ENCODE measurements around the gene UBL4B. TPM values are rescaled to one million over a fixed set of nuclear protein-coding genes. Genes with fewer than 3 reads are reported as not detected.
"Not testable (repeated sequence)": the region's sequence is repeated elsewhere in the genome, so short reads cannot be mapped to it uniquely, and the experiment has no call there.

The UBL4B gene
- polyA plus RNA-seq, 2 of the 4 experiments (the other 2 are of a cell fraction), result not detected

DNA sequence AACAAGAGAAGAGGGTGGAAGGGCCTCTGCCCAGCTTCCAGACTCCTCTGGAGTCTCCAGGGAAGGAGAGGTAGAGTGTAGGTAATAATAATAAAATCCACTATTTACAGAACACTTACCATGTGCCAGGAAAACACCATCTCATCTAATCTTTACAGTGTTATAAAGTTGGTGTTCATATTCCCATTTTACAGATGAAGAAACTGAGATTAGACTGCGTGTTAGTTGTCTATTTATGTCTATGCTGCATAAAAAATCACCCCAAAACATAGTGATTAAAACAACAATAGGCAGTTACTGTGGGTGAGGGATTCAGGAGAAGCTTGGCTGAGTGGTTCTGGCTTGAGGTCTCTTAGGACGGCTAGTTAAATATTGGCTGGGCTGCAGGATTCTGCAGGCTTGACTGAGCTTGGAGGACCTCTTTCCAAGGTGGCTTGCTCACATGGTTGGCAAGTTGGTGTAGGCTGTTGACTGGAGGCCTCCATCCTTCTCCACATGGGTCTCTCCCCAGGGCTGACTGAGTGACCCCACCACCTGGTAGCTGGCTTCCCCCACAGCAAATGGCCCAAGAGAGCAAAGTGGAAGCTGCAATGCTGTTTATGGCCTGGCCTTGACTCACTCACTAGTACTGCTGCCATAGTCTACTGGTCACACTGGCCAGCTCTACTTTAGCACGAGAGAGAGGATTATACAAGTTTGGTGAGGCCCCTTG, 35.3 kb upstream of the UBL4B start:
- ChIA-PET CTCF (interaction anchor here (1.4 to 4.5 kb wide), 5 partner anchors 11 to 25 kb away, joined by 3 to 22 read pairs (median 10); no protein-coding TSS in a partner anchor), POLR2A (no interaction called here)
- Histone ChIP-seq H3K4me3 (no peak overlapping the region), H3K4me2 (no peak overlapping the region), H3K9me3 (no peaks in the 10 kb centered on the region), H3K4me1 (no peaks in the 10 kb centered on the region), H3K27ac (no peak overlapping the region)
- no peak for FAIRE-seq
- no peak for ATAC-seq
- 53% methylated on average over 2 of the region's 3 CpGs for WGBS (ENCODE audit: missing lambda C conversion rate)
- no peak for TF ChIP-seq CHD2 (IDR thresholded peaks at IDR 0.05; ENCODE audit: low read length, partially characterized antibody)
- no peak for TF ChIP-seq CHD4 (IDR thresholded peaks at IDR 0.05; ENCODE audit: borderline replicate concordance)
- TF ChIP-seq, protein P1, sequence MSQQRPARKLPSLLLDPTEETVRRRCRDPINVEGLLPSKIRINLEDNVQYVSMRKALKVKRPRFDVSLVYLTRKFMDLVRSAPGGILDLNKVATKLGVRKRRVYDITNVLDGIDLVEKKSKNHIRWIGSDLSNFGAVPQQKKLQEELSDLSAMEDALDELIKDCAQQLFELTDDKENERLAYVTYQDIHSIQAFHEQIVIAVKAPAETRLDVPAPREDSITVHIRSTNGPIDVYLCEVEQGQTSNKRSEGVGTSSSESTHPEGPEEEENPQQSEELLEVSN (IDR thresholded peaks at IDR 0.05; ENCODE audit: borderline replicate concordance, low read depth), result no peak
- no peak for TF ChIP-seq MYC (IDR thresholded peaks at IDR 0.05; ENCODE audit: borderline replicate concordance, low read length)
- TF ChIP-seq ZSCAN20 (CRISPR knock-in tag; IDR thresholded peaks at IDR 0.05), result no peak
- no peak for TF ChIP-seq HDAC2 (IDR thresholded peaks at IDR 0.05)
- TF ChIP-seq, protein P2, sequence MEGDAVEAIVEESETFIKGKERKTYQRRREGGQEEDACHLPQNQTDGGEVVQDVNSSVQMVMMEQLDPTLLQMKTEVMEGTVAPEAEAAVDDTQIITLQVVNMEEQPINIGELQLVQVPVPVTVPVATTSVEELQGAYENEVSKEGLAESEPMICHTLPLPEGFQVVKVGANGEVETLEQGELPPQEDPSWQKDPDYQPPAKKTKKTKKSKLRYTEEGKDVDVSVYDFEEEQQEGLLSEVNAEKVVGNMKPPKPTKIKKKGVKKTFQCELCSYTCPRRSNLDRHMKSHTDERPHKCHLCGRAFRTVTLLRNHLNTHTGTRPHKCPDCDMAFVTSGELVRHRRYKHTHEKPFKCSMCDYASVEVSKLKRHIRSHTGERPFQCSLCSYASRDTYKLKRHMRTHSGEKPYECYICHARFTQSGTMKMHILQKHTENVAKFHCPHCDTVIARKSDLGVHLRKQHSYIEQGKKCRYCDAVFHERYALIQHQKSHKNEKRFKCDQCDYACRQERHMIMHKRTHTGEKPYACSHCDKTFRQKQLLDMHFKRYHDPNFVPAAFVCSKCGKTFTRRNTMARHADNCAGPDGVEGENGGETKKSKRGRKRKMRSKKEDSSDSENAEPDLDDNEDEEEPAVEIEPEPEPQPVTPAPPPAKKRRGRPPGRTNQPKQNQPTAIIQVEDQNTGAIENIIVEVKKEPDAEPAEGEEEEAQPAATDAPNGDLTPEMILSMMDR (IDR thresholded peaks at IDR 0.05), result no peak
- no peak for TF ChIP-seq SMC3 (IDR thresholded peaks at IDR 0.05)
- no peak for TF ChIP-seq ZNF302 (CRISPR knock-in tag; IDR thresholded peaks at IDR 0.05)
- TF ChIP-seq POLR2A (IDR thresholded peaks at IDR 0.05; ENCODE audit: low read length), result no peak
- TF ChIP-seq KDM5A (IDR thresholded peaks at IDR 0.05), result no peak
- TF ChIP-seq, protein P3, sequence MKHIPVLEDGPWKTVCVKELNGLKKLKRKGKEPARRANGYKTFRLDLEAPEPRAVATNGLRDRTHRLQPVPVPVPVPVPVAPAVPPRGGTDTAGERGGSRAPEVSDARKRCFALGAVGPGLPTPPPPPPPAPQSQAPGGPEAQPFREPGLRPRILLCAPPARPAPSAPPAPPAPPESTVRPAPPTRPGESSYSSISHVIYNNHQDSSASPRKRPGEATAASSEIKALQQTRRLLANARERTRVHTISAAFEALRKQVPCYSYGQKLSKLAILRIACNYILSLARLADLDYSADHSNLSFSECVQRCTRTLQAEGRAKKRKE (CRISPR knock-in tag; IDR thresholded peaks at IDR 0.05; ENCODE audit: low read depth), result no peak
- no peak for TF ChIP-seq HOXB13 (CRISPR knock-in tag; IDR thresholded peaks at IDR 0.05; ENCODE audit: low read depth)
- TF ChIP-seq FOSL2 (IDR thresholded peaks at IDR 0.05), result no peak
- no peak for TF ChIP-seq FOSL2 (CRISPR knock-in tag; IDR thresholded peaks at IDR 0.05)
- TF ChIP-seq PHF8 (IDR thresholded peaks at IDR 0.05; ENCODE audit: borderline replicate concordance, low read depth), result no peak
- TF ChIP-seq RNF2 (IDR thresholded peaks at IDR 0.05; ENCODE audit: borderline replicate concordance, low read depth), result no peak
- DNase-seq (ENCODE audit: low read depth in 1 of 2, low spot score in 1 of 2), result no peak

DNA sequence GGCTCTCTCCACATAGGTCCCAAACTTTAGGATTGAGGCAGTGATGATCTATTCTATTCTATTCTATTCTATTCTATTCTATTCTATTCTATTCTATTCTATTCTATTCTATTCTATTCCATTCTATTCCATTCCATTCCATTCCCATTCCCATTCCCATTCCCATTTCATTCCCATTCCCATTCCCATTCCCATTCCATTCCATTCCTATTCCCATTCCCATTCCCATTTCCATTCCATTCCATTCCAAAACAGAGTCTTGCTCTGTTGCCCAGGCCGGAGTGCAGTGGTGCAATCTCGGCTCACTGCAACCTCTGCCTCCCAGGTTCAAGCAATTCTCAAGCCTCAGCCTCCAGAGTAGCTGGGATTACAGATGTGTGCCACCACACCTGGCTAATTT, 32.2 kb upstream of the UBL4B start:
- H3K27ac ChIP-seq; ATAC-seq; FAIRE-seq; H3K4me1 ChIP-seq; H3K4me2 ChIP-seq; POLR2A ChIA-PET; DNase-seq (ENCODE audit: low read depth in 1 of 2, low spot score in 1 of 2); H3K9me3 ChIP-seq; H3K4me3 ChIP-seq: not testable (repeated sequence)
- 78% methylated on average over 2 of the region's 2 CpGs for WGBS (ENCODE audit: missing lambda C conversion rate)
- CTCF ChIA-PET, result interaction anchor here (2.0 to 2.4 kb wide), 2 partner anchors 20 to 26 kb away, joined by 7 to 8 read pairs; no protein-coding TSS in a partner anchor

DNA sequence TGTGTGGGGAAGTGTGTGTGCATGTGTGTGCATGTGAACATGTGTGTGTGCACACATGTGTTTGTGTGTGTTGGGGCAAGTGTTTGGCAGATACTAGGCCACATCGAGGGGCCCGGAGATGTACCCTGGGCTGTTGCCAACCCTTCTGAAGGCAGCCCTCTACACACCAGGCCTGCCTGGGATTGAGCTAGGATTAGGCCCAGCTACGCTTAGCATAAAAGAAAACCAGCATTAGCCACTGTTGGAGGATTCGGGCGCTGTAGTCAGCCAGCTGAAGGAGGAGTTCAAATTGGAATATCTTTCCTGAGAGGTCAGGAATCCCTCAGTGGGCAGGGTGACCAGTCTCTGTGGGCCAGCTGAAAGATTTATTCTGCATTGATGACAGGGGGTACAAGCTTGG, 31.2 kb upstream of the UBL4B start:
- H3K27ac ChIP-seq, result no peak overlapping the region
- 93% methylated on average over 3 of the region's 5 CpGs for WGBS (ENCODE audit: missing lambda C conversion rate)
- DNase-seq (ENCODE audit: low read depth in 1 of 2, low spot score in 1 of 2) (no peak), FAIRE-seq (no peak), ATAC-seq (no peak)
- H3K4me2 ChIP-seq, result no peak overlapping the region
- H3K4me1 ChIP-seq, result no peaks in the 10 kb centered on the region
- no peak overlapping the region for H3K4me3 ChIP-seq
- H3K9me3 ChIP-seq, result no peaks in the 10 kb centered on the region
- ChIA-PET CTCF (interaction anchor here (0.7 to 2.6 kb wide), 4 partner anchors 21 to 380 kb away, joined by 3 to 14 read pairs (median 6); no protein-coding TSS in a partner anchor), POLR2A (no interaction called here)
- no peak for TF ChIP-seq ZC3H11A (IDR thresholded peaks at IDR 0.05)
